Uterus (tissue), 2 donors: ENCODE measurements around the gene XXYLT1.
"Not testable (repeated sequence)": the region's sequence is repeated elsewhere in the genome, so short reads cannot be mapped to it uniquely, and the experiment has no call there.

Experiments used
- CTCF ChIP-seq, 4 experiments: fragments of 200-600 bp in 2 of 4; fragments of 450-650 bp in 2 of 4; sonication (generic) in 2 of 4; IDR thresholded peaks; one replicate each; pipeline ENCODE4 v1.5.1; 2016 to 2019; ENCODE audit warnings: antibody characterized with exemption in 4 of 4, mild to moderate bottlenecking in 2 of 4, moderate library complexity in 1 of 4
- POLR2A ChIP-seq, 2 donors: fragments of 450-650 bp; IDR thresholded peaks; one replicate each; pipeline ENCODE4 v1.6.1; 2016; ENCODE audit warnings: antibody characterized with exemption in 2 of 2, mild to moderate bottlenecking in 1 of 2, moderate library complexity in 1 of 2

GRCh38 chr3:195107031-195107430, 163.9 kb downstream of the XXYLT1 start:
- TF ChIP-seq CTCF, POLR2A (IDR thresholded peaks at IDR 0.05): not testable (repeated sequence)
